T-helper 17 cell (primary cell): ENCODE data around the gene PCDH8. TPM values are rescaled to one million over a fixed set of nuclear protein-coding genes. Genes with fewer than 3 reads are reported as not detected.

Source experiments
- ATAC-seq: fragments of 150-1000 bp; cut with Tn5 transposase; 2 replicates; pipeline ENCODE4 v1.10.0; 2021; ENCODE audit warnings: mild to moderate bottlenecking, moderate library complexity
- DNase-seq, 3 donors: peaks; one replicate each; pipeline versions ENCODE4 v3.0.0 to v3.0.0-alpha.2; 2020 to 2021
- H3K9me3 ChIP-seq: one replicate; pipeline ENCODE4 v1.7.0; 2013; ENCODE audit warnings: low read length, mild to moderate bottlenecking; ENCODE audit not compliant: control insufficient read depth, poor library complexity, severe bottlenecking
- H3K27ac Mint-ChIP-seq: one replicate; pipeline ENCODE4 v1.8.0; 2022; ENCODE audit warnings: mild to moderate bottlenecking, moderate library complexity, mixed read lengths
- H3K27me3 Mint-ChIP-seq: one replicate; pipeline ENCODE4 v1.8.0; 2022; ENCODE audit warnings: mixed read lengths
- H3K36me3 Mint-ChIP-seq: one replicate; pipeline ENCODE4 v1.8.0; 2022; ENCODE audit warnings: low read depth, mixed read lengths
- H3K4me1 Mint-ChIP-seq: one replicate; pipeline ENCODE4 v1.8.0; 2022; ENCODE audit warnings: mild to moderate bottlenecking, mixed read lengths
- H3K4me3 Mint-ChIP-seq: one replicate; pipeline ENCODE4 v1.8.0; 2022; ENCODE audit warnings: mild to moderate bottlenecking, moderate library complexity, mixed read lengths
- total RNA-seq, 4 donors: library from RNA in 2 of 4; stranded (reverse) in 2 of 4; gene quantifications; one replicate each; pipeline ENCODE4 v1.2.3 and lab custom pipeline; 2022 to 2026

Gene PCDH8
- total RNA-seq, 2 donors from 2014 or later: not detected

DNA sequence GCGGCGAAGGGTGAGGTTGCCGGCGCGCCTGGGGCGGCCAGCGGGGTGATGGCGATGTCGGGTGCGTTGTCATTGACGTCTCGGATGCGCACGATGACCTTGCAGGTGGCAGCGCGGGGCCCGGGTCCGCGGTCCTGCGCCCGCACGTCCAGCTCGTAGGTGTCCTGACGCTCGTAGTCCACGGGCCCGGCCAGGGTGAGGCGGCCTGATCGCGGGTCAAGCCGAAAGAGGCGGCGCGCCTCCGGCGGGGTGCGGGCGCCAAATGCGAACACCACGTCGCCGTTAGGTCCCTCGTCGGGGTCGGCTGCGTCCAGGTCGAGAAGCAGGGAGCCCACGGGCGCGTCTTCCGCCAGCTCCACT lies 1.1 kb downstream of the PCDH8 start:
- peaks cover 4% of the 10 kb centered on the region for H3K9me3 ChIP-seq
- H3K36me3 Mint-ChIP-seq: no peaks in the 10 kb centered on the region
- no peak overlapping the region for H3K27ac Mint-ChIP-seq
- DNase-seq: no peak
- ATAC-seq: no peak
- peaks cover 6% of the 10 kb centered on the region for H3K4me1 Mint-ChIP-seq
- no peak overlapping the region for H3K4me3 Mint-ChIP-seq
- peaks cover 53% of the 10 kb centered on the region for H3K27me3 Mint-ChIP-seq

DNA sequence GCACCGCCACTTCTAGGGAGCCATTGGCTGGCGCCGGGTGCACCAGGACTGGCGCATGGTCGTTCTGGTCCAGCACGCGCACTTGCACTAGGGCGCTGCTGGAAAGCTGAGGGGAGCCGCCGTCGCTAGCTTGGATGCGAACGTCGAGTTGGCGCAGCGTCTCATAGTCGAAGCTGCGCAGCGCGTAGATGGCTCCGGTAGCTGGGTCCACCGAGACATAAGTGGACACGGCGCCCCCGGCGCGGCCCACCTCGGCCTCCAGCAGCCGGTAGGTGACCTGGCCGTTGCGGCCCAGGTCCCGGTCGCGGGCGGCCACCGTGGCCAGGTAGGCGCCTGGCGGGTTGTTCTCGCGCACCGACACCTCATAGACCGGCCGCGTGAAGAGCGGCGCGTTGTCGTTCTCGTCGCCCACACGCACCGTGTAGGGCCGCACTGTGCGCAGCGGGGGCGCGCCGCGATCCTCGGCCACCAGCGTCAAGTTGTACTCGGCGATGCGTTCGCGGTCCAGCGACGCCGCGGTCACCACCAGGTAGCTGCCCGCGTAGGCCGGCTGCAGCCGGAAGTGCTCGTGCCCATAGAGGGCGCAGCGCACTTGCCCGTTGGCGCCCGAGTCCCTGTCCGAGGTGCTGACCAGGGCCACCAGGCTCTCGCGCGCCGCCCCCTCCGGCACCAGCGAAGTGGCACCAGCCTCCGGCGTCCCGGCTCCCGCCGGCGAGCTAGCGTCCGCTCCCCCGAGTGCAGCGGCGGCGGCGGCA lies 1.7 kb downstream of the PCDH8 start:
- peaks cover 4% of the 10 kb centered on the region for H3K9me3 ChIP-seq
- H3K27ac Mint-ChIP-seq: no peak overlapping the region
- ATAC-seq (peak; percentile 35), DNase-seq (no peak)
- H3K4me1 Mint-ChIP-seq: peaks cover 6% of the 10 kb centered on the region
- H3K4me3 Mint-ChIP-seq: peak overlapping the region; percentile 25
- H3K27me3 Mint-ChIP-seq: peaks cover 55% of the 10 kb centered on the region
- H3K36me3 Mint-ChIP-seq: no peaks in the 10 kb centered on the region

GRCh38 chr13:52845766-52846566 lies 2.5 kb downstream of the PCDH8 start:
- DNase-seq: no peak
- Mint-ChIP-seq H3K36me3 (no peaks in the 10 kb centered on the region), H3K27me3 (peaks cover 61% of the 10 kb centered on the region), H3K27ac (no peak overlapping the region), H3K4me3 (peak overlapping the region; percentile 25), H3K4me1 (peaks cover 5% of the 10 kb centered on the region)
- H3K9me3 ChIP-seq: peaks cover 4% of the 10 kb centered on the region
- peak; percentile 16 for ATAC-seq

- Mint-ChIP-seq H3K27me3 (peaks cover 62% of the 10 kb centered on the region), H3K4me3 (peak overlapping the region; percentile 55), H3K4me1 (peaks cover 3% of the 10 kb centered on the region), H3K36me3 (no peaks in the 10 kb centered on the region), H3K27ac (no peak overlapping the region)
- H3K9me3 ChIP-seq: peaks cover 4% of the 10 kb centered on the region
- ATAC-seq (no peak), DNase-seq (no peak)
These were observed 3.1 kb downstream of the PCDH8 start for GRCh38 chr13:52845334-52845761.

DNA sequence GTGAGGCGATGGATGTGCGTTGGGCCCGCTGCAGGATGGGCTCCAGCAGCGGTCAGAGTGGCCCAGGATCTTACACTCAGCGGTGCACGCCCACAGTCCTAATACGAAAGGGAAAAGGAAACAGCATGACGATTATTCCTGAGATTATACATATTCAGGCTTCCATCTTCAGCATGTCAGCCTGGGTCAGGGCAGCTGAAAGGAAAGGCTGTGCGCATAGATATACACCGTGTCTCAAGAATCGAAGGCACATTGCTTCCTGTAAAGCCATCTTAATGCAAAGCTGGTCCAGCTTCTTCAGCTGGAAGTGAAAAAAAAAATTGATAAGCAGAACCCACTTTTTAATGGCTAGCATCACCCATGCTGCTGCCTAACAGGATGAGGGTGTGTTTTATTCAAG lies 3.6 kb downstream of the PCDH8 start:
- Mint-ChIP-seq H3K27ac (no peak overlapping the region), H3K4me1 (peaks cover 3% of the 10 kb centered on the region), H3K36me3 (no peaks in the 10 kb centered on the region), H3K27me3 (peaks cover 62% of the 10 kb centered on the region), H3K4me3 (peak overlapping the region; percentile 55)
- peaks cover 4% of the 10 kb centered on the region for H3K9me3 ChIP-seq
- DNase-seq: no peak
- no peak for ATAC-seq

DNA sequence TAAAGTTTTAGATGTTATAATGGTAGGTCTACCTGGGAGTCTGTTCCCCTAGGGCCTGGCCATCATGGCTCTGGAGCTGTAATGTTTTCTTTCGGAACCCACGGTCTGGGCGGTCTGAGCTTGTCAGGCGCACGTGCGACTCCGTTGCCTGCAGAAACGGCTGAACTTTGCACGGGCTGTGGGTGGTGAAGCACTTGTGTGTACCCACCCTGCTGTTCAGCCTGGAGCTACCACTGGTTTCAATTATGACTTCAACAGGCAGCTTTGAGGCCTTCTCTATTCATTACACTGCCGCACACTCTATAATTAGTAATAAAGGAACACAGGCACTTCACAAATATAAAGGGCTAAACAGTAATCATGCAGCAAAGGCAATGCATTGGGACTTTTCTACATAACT lies 6.0 kb downstream of the PCDH8 start:
- no peak for DNase-seq
- no peaks in the 10 kb centered on the region for H3K36me3 Mint-ChIP-seq
- H3K27me3 Mint-ChIP-seq: peaks cover 61% of the 10 kb centered on the region
- no peak overlapping the region for H3K4me3 Mint-ChIP-seq
- H3K9me3 ChIP-seq: no peaks in the 10 kb centered on the region
- H3K27ac Mint-ChIP-seq: no peak overlapping the region
- no peaks in the 10 kb centered on the region for H3K4me1 Mint-ChIP-seq
- ATAC-seq: no peak

DNA sequence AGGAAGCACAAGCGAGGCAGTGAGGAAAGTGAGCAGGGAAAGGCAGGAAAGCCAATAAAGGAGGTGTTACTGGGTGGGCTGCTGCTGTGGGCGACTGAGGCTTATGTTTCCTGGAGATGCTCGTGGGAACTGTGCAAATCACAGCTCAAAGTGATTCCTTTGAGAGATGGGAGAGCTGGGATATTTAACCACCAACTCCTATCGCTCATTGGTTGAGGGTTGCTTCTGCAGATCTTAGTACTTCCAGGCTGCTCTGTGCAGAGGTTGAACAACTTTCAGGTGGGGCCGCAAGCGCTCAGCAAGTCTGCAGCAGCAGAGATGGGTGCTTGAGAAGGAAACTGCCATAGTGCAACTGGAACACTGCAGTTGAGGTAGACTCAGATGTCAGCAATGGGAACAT lies 8.4 kb downstream of the PCDH8 start:
- peaks cover 71% of the 10 kb centered on the region for H3K27me3 Mint-ChIP-seq
- no peak overlapping the region for H3K4me3 Mint-ChIP-seq
- DNase-seq (no peak), ATAC-seq (no peak)
- peaks cover 2% of the 10 kb centered on the region for H3K4me1 Mint-ChIP-seq
- no peaks in the 10 kb centered on the region for H3K9me3 ChIP-seq
- no peaks in the 10 kb centered on the region for H3K36me3 Mint-ChIP-seq
- H3K27ac Mint-ChIP-seq: no peak overlapping the region

DNA sequence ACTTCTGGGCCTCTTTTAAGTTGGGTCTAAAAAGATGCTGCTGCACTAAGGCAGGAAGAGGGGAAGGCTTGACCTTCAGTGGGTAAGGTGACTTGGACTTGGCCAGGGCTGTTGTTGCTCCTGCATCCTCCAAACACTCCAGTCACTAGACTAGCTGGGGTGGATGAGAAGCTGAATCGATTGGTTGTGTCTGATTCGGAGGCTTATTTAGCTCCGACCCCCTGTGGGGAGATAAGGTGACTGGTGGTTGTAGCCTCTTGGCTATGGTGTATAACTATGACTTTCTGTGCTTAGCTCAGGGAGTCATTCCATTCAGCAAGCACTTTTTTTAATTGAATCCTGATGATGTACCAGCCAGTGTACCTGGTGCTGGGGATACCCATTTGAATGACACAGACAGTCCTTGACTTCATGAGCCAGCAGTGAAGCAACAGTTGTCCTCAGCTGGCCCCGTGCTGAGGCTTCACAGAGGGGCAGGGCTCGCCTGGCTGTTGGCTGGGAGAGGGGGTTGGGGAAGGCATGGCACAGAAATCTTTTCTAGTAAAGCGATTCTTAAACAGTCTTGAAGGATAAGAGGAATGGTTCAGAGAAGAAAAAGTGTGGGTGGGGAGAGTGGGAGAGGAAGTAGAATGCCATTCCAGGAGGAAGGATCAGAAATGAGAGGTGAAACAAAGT lies 9.9 kb downstream of the PCDH8 start:
- H3K27ac Mint-ChIP-seq: no peak overlapping the region
- ATAC-seq: no peak
- H3K4me3 Mint-ChIP-seq: no peak overlapping the region
- no peaks in the 10 kb centered on the region for H3K36me3 Mint-ChIP-seq
- DNase-seq: no peak
- H3K4me1 Mint-ChIP-seq: peaks cover 2% of the 10 kb centered on the region
- H3K27me3 Mint-ChIP-seq: peaks cover 72% of the 10 kb centered on the region
- no peaks in the 10 kb centered on the region for H3K9me3 ChIP-seq

- peaks cover 2% of the 10 kb centered on the region for H3K4me1 Mint-ChIP-seq
- no peak overlapping the region for H3K4me3 Mint-ChIP-seq
- H3K27me3 Mint-ChIP-seq: peaks cover 65% of the 10 kb centered on the region
- no peak for ATAC-seq
- no peak for DNase-seq
- no peaks in the 10 kb centered on the region for H3K9me3 ChIP-seq
- H3K27ac Mint-ChIP-seq: no peak overlapping the region
- H3K36me3 Mint-ChIP-seq: no peaks in the 10 kb centered on the region
These were observed 10.6 kb downstream of the PCDH8 start for GRCh38 chr13:52837850-52838249.

GRCh38 chr13:52835071-52835839 lies 13.2 kb downstream of the PCDH8 start:
- Mint-ChIP-seq H3K27me3 (peaks cover 52% of the 10 kb centered on the region), H3K4me3 (no peak overlapping the region), H3K27ac (no peak overlapping the region), H3K4me1 (peaks cover 2% of the 10 kb centered on the region), H3K36me3 (no peaks in the 10 kb centered on the region)
- ATAC-seq: no peak
- DNase-seq: no peak
- no peaks in the 10 kb centered on the region for H3K9me3 ChIP-seq

- no peaks in the 10 kb centered on the region for H3K9me3 ChIP-seq
- DNase-seq (no peak), ATAC-seq (no peak)
- H3K4me3 Mint-ChIP-seq: no peak overlapping the region
- H3K27ac Mint-ChIP-seq: no peak overlapping the region
- H3K36me3 Mint-ChIP-seq: no peaks in the 10 kb centered on the region
- peaks cover 42% of the 10 kb centered on the region for H3K27me3 Mint-ChIP-seq
- peaks cover 2% of the 10 kb centered on the region for H3K4me1 Mint-ChIP-seq
These were observed 15.1 kb downstream of the PCDH8 start for GRCh38 chr13:52833296-52833875.

- no peak overlapping the region for H3K4me3 Mint-ChIP-seq
- no peak for DNase-seq
- H3K36me3 Mint-ChIP-seq: no peaks in the 10 kb centered on the region
- H3K27me3 Mint-ChIP-seq: peaks cover 42% of the 10 kb centered on the region
- H3K9me3 ChIP-seq: no peaks in the 10 kb centered on the region
- no peak for ATAC-seq
- peaks cover 2% of the 10 kb centered on the region for H3K4me1 Mint-ChIP-seq
- no peak overlapping the region for H3K27ac Mint-ChIP-seq
These were observed 16.1 kb downstream of the PCDH8 start for GRCh38 chr13:52832313-52832712.
